ENCODE data around the gene KRT80.

KRT80 gene

DNA sequence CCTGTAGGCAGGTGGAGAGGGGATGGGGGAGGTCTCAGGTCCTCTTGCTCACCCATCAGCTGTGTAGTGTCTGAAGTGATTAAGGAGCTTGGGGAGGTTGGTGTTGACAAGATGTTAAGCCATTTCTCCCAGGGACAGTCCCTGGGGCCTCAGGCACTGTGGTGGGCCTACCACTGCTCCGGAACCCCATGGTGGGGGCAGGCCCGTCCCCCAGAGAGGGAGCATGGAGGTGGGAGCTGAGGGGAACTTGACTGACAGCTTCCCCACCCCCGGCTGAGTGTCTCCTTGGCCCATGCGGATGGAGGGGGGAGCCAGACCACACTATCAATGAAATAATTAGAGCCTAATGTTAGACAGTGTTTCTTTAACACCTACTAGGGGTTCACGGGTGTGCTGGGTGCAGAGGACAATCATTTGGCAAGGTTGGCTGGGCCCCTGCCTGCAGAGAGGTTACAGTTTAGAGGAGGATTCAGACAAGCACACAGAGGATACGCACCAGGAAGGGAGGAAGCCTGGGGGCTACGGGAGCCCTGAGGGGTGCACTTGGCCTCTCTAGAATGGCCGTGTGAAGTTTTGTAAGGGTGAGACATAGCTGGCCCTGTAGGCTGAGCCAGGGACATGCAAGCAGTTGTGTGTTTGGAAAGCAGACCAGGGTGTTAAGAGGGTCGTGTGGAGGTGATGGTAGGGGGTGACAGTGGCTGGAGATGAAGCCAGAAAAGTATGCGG, 19.3 kb upstream of the KRT80 start:
- no peak for DNase-seq (ENCODE audit: low read depth)

DNA sequence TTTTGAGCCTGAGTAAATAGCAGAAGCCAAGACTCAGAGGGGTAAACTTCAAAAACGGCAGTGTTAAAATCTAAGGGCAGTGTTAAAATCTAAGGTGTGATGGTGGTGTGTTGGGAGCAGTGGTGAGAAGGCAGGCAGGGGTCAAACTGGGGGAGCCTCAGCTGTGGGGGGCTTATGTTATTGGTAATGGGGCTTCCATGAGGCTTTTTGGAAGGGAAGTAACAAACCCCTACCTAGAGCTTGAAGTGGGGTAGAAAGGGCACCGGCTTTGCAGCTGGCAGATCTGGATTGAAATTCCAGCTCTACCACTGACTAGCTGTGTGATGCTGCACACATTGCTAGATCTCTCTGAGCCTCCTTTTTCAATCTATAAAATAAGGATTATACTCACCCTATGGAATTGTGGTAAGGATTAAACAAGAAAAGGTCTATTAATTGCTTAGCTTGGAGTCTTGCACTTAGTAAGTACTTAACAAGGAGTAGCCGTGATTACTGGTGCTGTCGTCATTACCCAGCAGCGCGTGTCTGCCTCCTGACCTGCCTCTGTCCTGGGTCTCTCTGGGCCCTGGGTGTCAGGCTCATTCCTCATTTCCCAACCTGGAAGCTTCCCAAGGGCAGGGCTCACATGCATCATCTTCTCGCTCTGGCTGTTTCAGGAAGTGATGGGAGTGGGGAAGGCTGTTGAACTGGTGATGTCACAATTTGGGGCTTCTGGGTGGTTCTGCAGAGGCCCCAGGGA, 18.5 kb upstream of the KRT80 start:
- DNase-seq (ENCODE audit: low read depth): no peak

DNA sequence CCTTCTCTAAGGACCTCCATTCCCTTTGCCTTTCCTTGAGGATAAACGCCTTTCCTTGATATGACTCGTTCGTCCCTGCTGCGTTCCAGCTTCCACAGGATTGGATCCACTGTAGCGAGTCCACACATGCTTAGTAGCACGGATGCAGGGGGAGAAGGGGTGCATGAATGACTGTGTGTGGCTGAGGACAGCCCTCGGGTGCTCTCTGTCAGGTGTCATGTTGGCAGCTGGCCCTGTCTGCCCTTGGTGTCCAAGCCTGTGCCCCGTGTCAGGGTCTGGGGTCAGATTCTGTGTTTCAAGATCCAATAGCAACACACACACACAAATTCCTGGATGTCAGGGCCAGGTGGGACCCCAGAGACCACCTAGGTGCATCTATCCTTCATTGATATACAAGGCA, 17.5 kb upstream of the KRT80 start:
- DNase-seq (ENCODE audit: low read depth): no peak

DNA sequence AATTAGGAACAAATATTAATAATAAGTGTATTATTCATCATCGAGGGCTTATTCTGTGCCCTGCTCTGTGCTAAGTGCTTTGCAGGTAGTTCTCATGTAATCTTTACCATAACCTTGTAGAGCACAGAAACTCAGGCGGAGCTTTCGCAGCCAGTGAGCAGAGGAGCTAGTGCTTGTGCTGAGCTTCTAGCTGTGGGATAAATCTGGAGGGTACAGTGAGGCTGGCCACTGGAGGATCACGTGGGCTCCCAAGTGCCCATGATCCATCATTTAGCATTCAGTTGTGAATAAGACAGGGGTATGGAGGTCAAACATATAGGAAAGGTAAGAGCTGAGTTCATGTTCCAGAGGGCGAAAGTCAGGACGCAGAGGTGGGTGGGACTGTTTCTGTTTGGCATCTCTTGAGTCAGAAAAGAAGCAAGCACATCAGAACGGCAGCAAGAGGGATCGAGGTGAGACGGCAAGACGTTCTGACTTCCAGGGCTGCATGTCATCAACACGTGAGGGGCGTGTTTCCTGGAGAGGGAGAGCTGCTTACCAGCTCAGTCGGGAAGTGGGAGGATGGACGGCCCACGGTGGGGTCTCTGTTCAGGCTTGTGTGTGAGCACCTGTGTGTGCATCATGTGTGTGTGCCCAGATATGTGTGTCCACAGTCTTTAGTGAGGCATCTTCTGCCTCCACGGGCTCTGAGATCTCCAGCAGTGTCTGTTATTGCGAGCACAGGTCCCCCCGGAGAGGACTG, 16.8 kb upstream of the KRT80 start:
- DNase-seq (ENCODE audit: low read depth): no peak

DNA sequence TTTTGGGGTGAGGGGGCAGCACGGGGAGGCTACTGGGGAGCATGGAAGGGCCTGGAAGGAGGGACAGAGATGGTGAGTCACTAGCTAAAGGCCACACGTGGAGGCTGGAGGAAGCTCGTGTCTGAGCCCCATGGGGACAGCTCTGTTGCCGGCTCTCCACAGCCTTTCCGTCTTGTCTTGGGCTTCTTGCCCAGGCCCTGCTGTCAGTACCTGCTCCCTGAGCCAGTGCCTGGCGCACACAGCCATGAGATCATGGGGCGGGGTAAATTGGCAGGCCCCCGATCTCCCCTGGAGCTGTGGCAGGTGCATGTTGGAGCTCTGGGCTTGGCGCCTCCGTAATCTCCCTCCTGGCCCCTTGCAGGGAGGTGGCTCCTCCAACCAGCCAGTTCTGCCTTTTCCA, 16.1 kb upstream of the KRT80 start:
- no peak for DNase-seq (ENCODE audit: low read depth)

DNA sequence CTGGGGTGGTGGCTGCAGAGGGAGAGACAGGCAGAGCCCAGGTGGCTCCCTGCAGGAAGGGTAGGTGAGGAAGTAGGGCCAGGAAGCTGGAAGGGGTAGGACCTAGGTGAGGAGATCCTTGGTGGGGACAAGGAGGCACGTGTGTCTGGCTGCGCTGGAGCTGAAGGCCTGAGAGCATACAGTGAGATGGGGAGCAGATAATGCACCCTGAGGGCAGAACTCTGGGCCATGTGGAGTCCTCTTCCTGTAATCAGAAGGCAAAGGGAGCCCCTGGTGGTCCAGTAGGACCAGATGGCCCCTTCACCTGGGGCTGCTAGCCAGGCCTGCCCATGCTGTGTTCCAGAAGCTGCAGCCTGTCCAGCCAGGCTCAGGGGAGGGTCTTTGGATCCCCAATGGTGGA, 15.3 kb upstream of the KRT80 start:
- DNase-seq (ENCODE audit: low read depth): no peak

DNA sequence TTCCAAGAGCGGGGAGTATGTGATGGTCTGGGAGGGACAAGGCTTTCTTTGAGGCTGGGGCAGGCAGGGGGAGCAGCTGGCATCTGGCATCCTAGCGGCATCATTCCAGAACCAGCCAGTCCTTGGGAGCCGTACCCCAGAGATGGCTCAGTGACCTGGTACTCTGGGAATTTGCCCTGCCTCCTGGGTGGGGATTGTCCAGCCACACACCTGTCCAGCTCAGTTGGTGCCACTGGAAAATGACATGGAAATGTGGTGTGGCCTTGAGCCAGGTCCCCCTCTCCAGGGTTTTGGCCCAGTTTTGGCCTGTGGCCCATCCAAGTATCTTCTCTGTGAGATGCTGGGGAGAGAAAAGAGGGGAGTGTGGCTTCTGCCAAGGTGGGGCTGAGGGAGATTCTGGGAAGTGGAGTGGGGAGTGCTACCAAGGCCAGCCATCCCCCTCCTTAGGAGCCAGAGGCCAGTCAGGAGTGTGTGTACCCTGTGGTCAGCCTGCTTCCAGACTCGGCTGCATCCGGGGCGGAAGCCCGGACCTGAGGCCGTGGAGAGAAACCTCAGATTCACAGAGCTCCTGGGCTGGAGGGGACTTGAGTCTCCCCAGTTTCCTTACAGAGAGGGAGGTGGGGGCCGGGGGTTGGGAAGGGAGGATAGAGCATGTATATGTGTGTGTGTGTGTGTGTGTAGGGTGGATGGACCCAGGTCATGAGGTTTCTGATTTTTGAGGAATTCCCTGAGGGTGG, 14.7 kb upstream of the KRT80 start:
- no peak for DNase-seq (ENCODE audit: low read depth)

DNA sequence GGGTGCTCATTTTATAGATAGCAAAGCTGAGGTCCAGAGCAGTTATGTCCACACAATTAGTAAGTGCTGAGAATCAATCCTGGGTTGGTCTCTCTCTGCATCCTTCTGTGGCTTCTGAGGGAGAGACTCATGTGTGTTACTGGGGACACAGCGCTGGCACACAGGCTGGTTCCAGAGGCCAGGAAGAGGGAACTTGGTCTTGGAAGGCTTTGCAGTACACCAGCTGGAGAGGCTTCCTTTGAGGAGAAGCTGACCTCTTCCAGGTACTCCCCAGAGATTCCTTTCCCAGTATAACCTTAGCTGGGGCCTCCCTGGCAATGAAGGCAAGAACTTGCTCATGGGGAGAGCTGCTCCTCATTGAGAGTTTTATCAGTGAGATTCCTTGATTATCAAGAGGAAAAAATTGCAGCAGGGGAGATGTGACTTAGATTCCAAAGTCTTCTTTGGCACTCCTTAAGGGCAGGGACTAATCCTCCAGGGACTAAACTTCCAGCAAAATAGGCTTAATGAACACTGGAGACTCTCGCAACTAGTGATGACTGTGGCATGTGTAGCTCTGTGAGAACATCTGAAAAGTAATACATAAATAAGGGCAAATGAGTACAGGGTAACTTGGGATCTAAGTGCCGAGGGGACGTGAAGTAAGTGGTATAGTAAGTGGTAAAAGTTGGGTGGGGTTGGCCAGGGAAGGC, 13.9 kb upstream of the KRT80 start:
- DNase-seq (ENCODE audit: low read depth): no peak

DNA sequence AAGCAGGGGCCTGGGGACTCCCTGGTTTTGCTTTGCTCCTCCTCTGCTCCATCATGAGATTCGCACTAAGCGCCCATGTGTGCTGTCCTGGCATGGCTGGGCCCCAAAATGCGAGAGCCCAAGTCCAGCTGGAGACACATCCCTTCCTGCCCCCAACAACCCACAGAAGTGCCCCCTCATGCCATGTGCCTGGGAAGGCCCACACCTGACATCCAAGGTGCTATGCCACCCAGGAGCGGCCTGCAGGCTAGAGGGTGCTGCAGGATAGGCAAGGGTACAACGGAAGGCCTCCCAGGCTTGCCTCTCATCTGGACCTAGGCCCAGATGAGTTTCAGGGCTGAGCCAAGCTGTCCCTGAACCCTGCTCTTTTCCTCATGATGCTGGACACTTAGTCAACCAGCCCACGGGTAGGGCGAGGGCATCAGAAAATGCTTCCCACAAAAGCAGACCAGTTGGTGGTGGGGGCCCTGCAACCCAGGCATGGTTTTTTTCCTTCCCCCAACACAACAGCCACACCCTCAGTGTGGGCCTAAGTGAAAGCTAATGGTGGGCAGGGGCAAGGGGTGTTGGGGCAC, 13.2 kb upstream of the KRT80 start:
- DNase-seq (ENCODE audit: low read depth): no peak

DNA sequence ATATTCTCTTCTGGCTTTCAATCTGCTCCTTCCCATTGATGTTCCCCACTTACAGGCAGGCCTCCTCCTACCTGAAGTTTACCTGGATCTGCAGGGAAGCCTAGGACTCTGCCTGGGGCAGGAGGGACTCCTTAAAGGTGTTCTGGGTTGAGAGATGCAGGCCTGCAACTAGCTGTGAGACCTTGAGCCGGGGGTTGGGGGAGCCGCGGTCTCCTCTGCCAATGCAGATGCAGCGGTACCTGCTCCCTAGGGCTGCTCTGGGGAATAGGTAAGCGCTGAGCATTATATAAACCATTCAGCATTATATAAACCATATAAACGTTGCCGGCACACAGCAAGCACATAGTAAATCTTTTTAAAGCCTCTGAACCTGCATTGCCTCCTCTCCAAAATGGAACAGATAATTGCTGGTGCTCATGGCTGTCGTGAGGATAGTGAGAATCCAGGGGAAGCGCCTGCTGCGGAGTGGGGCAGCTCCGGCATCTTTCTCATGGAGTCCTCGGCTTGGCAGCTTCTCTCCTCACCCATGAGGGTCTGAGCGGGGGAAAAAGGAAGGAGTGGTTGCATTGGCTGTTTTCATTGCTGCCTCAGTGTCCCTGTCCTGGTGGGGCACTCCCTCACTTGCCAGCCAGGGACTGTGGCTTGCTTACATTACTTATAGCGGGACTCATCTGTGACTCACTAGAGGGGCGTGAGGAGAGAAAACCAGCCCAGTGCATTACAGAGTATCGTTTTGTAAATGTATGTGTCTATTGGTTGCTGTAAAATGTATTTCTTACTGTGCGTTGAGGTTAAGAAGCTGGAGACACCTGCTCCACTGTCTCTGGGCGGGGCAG, 12.5 kb upstream of the KRT80 start:
- no peak for DNase-seq (ENCODE audit: low read depth)

DNA sequence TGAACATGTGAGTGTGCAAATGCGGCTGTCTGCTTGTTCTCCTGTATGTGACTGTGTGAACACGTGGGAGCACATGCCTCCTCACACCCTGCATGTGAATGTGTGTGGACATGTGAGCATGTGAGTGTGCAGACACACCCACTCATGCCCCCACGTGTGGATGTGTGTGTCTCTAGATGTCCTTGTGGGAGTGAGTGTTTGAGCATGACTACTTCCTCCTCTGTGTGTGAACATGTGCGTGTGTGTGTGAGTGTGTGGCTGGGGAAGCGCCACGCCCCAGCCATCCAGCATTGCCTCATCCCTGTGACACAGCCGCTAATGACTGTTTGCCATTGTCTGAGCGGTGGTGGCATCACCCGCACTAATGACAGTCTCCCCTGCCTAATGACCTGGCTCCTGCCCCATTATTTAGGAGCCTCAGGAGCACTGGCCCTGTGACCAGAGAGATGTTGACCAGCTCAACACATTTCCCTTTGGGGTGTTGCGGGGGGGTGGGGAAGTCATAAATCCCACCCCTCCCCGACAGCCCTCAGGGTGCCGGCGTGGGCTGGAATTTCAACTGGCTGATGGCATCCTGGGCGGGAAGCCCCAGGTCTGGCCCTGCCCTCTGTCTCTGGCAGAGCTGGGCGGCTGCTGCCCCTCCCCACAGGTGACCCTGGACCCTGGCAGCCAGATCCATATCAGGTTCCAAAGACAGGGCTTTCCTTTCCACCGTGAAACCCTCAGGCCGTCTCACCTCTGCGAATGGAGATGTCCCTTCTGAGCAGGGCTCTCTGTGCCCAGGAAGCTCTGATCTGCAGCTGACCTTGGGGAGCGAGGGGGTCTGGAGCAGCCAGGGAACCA, 11.5 kb upstream of the KRT80 start:
- no peak for DNase-seq (ENCODE audit: low read depth)

DNA sequence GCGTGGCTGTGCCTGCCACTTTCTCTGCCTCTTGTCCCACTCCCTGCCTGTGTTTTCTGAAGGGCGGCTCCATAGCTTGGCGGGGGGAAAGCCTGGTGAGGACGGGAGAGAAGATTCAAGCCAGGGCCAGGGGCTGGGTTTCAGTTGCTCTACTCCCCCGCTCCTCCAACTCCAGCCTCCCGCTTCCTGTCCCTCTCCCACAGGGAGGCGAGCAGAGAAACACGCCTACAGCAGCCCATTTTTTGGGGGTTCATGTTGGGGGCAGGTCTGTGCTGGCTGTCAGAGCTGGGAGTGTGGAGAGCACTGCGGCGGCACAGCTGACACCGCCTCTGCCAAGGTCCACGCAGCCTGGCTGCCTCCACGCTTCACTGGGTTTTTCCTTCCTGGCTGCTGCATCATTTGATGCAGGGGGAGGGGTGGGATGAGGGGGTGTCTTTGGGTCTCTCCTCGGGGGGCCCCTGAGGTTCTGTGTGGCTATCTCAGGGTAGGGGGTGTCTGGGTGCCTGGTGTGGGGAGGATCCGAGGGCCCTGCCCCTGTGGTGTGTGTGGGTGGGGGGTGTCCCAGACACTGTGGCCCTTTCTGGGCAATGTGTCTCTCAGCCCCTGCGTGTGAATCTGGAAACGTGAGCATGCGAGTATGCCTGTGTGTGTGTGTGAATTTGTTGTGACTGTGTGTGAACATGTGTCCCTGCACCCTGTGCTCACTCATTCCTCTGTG, 10.7 kb upstream of the KRT80 start:
- DNase-seq (ENCODE audit: low read depth): no peak

DNA sequence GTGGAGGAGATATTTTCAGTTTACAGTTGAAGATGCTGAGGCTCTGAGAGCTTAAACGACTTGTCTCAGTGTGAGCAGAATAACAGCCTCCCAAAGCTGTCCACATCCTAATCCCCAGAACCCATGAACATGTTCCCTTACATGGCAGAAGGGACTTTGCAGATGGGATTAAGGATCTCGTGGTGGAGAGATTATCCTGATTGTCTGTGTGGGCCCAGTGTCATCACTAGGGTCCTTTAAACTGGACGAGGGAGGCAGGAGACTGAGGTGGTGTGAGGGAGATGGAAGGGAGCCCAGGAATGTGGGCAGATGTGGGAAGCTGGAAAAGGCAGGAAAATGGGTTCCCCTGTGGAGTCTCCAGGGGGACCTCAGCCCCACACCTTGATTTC, 9.6 kb upstream of the KRT80 start:
- DNase-seq (ENCODE audit: low read depth): no peak

DNA sequence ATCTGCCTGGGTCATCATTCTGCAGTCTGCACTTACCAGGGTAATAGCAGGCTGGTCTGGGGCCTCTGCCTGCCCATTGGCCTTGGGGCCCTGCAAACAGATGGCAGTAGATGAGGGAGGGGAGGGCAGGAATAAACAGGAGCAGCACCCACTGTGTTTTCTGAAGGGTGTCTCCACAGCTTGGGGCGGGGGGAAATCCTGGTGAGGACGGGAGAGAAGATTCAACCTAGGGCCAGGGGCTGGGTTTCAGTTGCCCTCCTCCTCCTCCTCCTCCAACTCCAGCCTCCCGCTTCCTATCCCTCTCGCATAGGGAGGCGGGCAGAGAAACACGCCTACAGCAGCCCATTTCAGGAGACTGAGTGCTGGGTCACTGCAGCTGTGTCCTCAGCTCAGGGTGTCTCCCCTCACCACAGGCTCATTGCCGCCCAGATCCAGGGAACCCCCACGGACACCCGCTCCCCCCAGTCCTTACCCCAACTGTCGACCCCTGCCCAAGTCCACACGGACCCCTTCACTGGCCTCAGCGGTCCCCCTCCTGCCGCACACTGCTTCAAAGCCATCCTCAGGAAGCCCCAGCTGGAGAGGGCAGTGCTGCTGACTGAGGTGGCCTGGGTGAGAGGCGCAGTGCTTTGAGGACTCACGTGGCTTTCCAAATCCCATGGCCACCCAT, 9.1 kb upstream of the KRT80 start:
- DNase-seq (ENCODE audit: low read depth): no peak

DNA sequence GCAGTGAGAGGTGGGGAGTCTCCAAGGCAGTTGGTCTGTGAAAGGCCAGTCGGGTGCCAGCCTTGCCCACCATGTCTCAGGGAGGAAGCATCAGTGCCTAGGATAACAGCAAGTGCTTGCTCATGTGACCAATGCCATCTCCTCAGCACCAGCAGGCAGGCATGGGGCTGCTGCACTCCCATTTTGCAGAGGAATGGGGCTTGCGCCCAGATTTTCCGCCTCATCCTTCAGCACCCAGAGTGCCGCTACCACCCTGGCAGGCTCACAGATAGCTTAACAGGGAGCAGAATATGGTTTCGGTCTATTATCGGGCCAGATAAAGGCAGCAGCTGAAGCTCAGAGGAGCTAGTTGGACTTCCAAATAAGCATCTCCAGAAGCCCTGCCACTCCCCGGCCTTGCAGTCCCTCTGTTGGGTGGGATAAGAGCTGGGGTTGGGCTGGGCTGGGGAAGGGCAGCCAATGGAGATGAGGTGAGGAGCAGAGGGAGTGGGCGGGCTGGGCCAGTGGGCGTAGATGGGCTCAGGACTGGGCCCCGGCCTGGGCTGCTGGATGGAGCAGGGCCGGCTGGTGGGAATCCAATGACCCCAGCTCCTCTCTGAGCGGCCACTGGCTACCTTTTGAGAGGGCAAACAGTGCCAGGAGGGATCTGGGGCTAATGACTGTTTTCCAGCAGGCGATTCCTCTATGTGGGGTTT, 8.4 kb upstream of the KRT80 start:
- DNase-seq (ENCODE audit: low read depth): no peak

DNA sequence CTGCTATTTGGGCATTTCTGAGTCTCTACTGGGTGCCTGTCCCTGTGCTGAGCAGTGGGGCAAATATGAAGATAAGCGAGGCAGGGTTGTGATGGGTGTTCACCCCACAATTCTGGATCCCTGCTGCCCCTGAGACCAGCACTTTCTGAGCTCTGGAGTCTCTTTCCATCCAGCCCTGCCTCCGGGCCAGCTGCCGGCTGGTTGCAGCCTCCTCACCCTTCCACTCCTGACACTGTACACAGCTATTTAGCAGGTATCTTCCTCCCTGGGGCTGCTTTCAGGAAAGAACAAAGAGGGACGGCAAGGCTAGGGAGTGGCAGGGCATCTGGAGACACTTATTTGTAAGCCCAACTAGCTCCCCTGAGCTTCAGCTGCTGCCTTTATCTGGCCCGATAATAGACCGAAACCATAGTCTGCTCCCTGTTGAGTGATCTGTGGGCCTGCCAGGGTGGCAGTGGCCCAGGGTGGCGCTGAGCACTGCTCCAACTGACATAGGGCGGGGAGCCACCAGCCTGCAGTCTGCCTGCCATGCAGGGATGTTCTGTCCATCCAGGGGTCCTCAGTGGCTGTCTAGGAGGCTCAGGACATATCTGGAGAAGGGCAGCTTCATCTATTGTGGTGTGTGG, 7.6 kb upstream of the KRT80 start:
- DNase-seq (ENCODE audit: low read depth): no peak

DNA sequence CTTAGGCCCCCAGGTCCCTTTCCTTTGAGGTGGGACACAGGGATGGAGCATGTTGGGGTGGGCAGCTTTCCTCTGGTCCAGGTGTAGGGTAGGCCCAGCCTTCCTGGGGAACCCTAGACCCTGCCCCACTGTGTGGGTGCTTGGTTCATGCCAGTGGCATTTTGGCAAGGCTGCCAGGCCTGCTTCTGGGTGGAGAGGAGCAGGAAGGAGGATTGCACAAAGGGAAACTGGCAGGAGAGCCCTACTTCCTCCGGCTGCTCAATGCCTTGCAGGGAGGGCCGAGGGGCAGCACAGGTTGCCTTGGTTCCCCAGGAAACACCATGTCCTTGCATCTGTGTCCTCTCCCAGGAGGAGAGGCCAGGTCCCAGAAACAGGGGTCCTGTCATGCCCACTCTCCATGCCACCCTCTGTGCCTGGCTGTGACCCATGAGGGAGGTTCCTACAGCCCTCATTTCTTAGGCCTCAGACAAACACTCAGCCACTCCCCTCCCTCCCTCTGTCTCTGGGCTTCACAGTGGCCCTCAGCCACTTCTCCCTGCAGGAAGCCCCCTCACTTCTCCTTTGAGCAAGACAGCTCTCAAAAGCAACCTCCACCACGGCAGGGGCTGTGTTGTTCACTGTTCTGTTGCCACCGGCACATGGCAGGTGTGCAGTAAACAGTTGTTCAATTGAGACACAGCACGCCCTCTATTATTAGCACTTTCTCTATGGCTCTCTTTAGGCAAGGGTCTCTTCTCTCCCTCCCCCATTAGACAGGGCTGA, 6.8 kb upstream of the KRT80 start:
- no peak for DNase-seq (ENCODE audit: low read depth)

Data from HS-5 (cell line).